Measurements from ENCODE around the gene SUSD2.
A peak's percentile ranks its signal among the peaks of the same experiment; 100 is the strongest.
"Not testable (repeated sequence)": the region's sequence is repeated elsewhere in the genome, so short reads cannot be mapped to it uniquely, and the experiment has no call there.

The SUSD2 gene

GRCh38 chr22:24181088-24181995 is at the start of gene SUSD2:
Gene SUSD2 (plus strand): TSS chr22:24181487. CDS start chr22:24181520, 33 bp downstream.
- Mint-ChIP-seq H3K27me3 (no peaks in the 10 kb centered on the region), H3K9me3 (ENCODE audit: low read depth) (no peaks in the 10 kb centered on the region), H3K36me3 (no peaks in the 10 kb centered on the region), H3K4me3 (no peak within 1 kb of the TSS), H3K27ac (no peak within 1 kb of the TSS), H3K4me1 (ENCODE audit: low read depth) (no peaks in the 10 kb centered on the region)

- H3K4me3 Mint-ChIP-seq = peak overlapping the region; percentile 48
- H3K27me3 Mint-ChIP-seq = no peaks in the 10 kb centered on the region
- peak overlapping the region; percentile 31 for H3K27ac Mint-ChIP-seq
- no peaks in the 10 kb centered on the region for H3K9me3 Mint-ChIP-seq (ENCODE audit: low read depth)
- H3K4me1 Mint-ChIP-seq (ENCODE audit: low read depth) = peaks cover 36% of the 10 kb centered on the region
- H3K36me3 Mint-ChIP-seq = no peaks in the 10 kb centered on the region
These were observed 47.9 kb upstream of the SUSD2 start for GRCh38 chr22:24133187-24133965.

GRCh38 chr22:24134090-24134846 is 47.0 kb upstream of the SUSD2 start:
- Mint-ChIP-seq H3K27ac (peak overlapping the region; percentile 78), H3K36me3 (no peaks in the 10 kb centered on the region), H3K4me1 (ENCODE audit: low read depth) (peaks cover 39% of the 10 kb centered on the region), H3K9me3 (ENCODE audit: low read depth) (no peaks in the 10 kb centered on the region), H3K4me3 (peak overlapping the region; percentile 47), H3K27me3 (no peaks in the 10 kb centered on the region)

GRCh38 chr22:24136533-24136932 is 44.8 kb upstream of the SUSD2 start:
- H3K27me3 Mint-ChIP-seq; H3K4me3 Mint-ChIP-seq; H3K36me3 Mint-ChIP-seq; H3K27ac Mint-ChIP-seq; H3K9me3 Mint-ChIP-seq (ENCODE audit: low read depth): not testable (repeated sequence)
- H3K4me1 Mint-ChIP-seq (ENCODE audit: low read depth) = peaks cover 60% of the 10 kb centered on the region

GRCh38 chr22:24137595-24137994 is 43.7 kb upstream of the SUSD2 start:
- peaks cover 71% of the 10 kb centered on the region for H3K4me1 Mint-ChIP-seq (ENCODE audit: low read depth)
- no peaks in the 10 kb centered on the region for H3K27me3 Mint-ChIP-seq
- H3K27ac Mint-ChIP-seq = no peak overlapping the region
- no peak overlapping the region for H3K4me3 Mint-ChIP-seq
- H3K9me3 Mint-ChIP-seq (ENCODE audit: low read depth) = no peaks in the 10 kb centered on the region
- H3K36me3 Mint-ChIP-seq = no peaks in the 10 kb centered on the region

- no peaks in the 10 kb centered on the region for H3K27me3 Mint-ChIP-seq
- no peaks in the 10 kb centered on the region for H3K36me3 Mint-ChIP-seq
- H3K4me1 Mint-ChIP-seq (ENCODE audit: low read depth) = peaks cover 73% of the 10 kb centered on the region
- no peak overlapping the region for H3K4me3 Mint-ChIP-seq
- no peaks in the 10 kb centered on the region for H3K9me3 Mint-ChIP-seq (ENCODE audit: low read depth)
- no peak overlapping the region for H3K27ac Mint-ChIP-seq
These were observed 42.5 kb upstream of the SUSD2 start for GRCh38 chr22:24138649-24139420.

GRCh38 chr22:24140357-24140756 is 40.9 kb upstream of the SUSD2 start:
- H3K27me3 Mint-ChIP-seq = no peaks in the 10 kb centered on the region
- H3K27ac Mint-ChIP-seq = no peak overlapping the region
- no peaks in the 10 kb centered on the region for H3K36me3 Mint-ChIP-seq
- peaks cover 75% of the 10 kb centered on the region for H3K4me1 Mint-ChIP-seq (ENCODE audit: low read depth)
- H3K9me3 Mint-ChIP-seq (ENCODE audit: low read depth) = no peaks in the 10 kb centered on the region
- peak overlapping the region; percentile 20 for H3K4me3 Mint-ChIP-seq

GRCh38 chr22:24141586-24141985 is 39.7 kb upstream of the SUSD2 start:
- H3K36me3 Mint-ChIP-seq = no peaks in the 10 kb centered on the region
- H3K4me3 Mint-ChIP-seq = peak overlapping the region; percentile 53
- peak overlapping the region; percentile 83 for H3K27ac Mint-ChIP-seq
- H3K4me1 Mint-ChIP-seq (ENCODE audit: low read depth) = peaks cover 77% of the 10 kb centered on the region
- no peaks in the 10 kb centered on the region for H3K27me3 Mint-ChIP-seq
- H3K9me3 Mint-ChIP-seq (ENCODE audit: low read depth) = no peaks in the 10 kb centered on the region

GRCh38 chr22:24142241-24142640 is 39.0 kb upstream of the SUSD2 start:
- Mint-ChIP-seq H3K36me3 (no peaks in the 10 kb centered on the region), H3K27me3 (no peaks in the 10 kb centered on the region), H3K9me3 (ENCODE audit: low read depth) (no peaks in the 10 kb centered on the region), H3K4me1 (ENCODE audit: low read depth) (peaks cover 79% of the 10 kb centered on the region), H3K4me3 (peak overlapping the region; percentile 53), H3K27ac (peak overlapping the region; percentile 28)

GRCh38 chr22:24142831-24143230 is 38.5 kb upstream of the SUSD2 start:
- Mint-ChIP-seq H3K4me3 (no peak overlapping the region), H3K27me3 (no peaks in the 10 kb centered on the region), H3K27ac (peak overlapping the region; percentile 28), H3K9me3 (ENCODE audit: low read depth) (no peaks in the 10 kb centered on the region), H3K36me3 (no peaks in the 10 kb centered on the region), H3K4me1 (ENCODE audit: low read depth) (peaks cover 81% of the 10 kb centered on the region)

GRCh38 chr22:24144056-24144777 is 37.1 kb upstream of the SUSD2 start:
- Mint-ChIP-seq H3K4me1 (ENCODE audit: low read depth) (peaks cover 83% of the 10 kb centered on the region), H3K9me3 (ENCODE audit: low read depth) (no peaks in the 10 kb centered on the region), H3K27ac (peak overlapping the region; percentile 58), H3K27me3 (no peaks in the 10 kb centered on the region), H3K4me3 (no peak overlapping the region), H3K36me3 (no peaks in the 10 kb centered on the region)

GRCh38 chr22:24144778-24145085 is 36.6 kb upstream of the SUSD2 start:
- H3K36me3 Mint-ChIP-seq = no peaks in the 10 kb centered on the region
- peak overlapping the region; percentile 45 for H3K4me3 Mint-ChIP-seq
- peaks cover 86% of the 10 kb centered on the region for H3K4me1 Mint-ChIP-seq (ENCODE audit: low read depth)
- H3K27ac Mint-ChIP-seq = peak overlapping the region; percentile 58
- no peaks in the 10 kb centered on the region for H3K27me3 Mint-ChIP-seq
- no peaks in the 10 kb centered on the region for H3K9me3 Mint-ChIP-seq (ENCODE audit: low read depth)

GRCh38 chr22:24145446-24146193 is 35.7 kb upstream of the SUSD2 start:
- Mint-ChIP-seq H3K4me1 (ENCODE audit: low read depth) (peaks cover 86% of the 10 kb centered on the region), H3K4me3 (peak overlapping the region; percentile 49), H3K27ac (peak overlapping the region; percentile 75), H3K36me3 (no peaks in the 10 kb centered on the region), H3K27me3 (no peaks in the 10 kb centered on the region), H3K9me3 (ENCODE audit: low read depth) (no peaks in the 10 kb centered on the region)

All from activated naive CD8-positive, alpha-beta T cell (primary cell).